SK-N-SH (cell line): ENCODE results near the gene LTA4H. TPM values are rescaled to one million over a fixed set of nuclear protein-coding genes. Genes with fewer than 3 reads are reported as not detected.

ENCODE experiments used
- CTCF ChIA-PET: fragments of 300-600, 350-600 bp; formaldehyde crosslinking; extraction: SDS; loops from one replicate; lab custom pipeline; 2021; lab: Yijun Ruan, JAX
- POLR2A ChIA-PET: fragments of 350-600 bp; sonication (Branson Sonifier 250); formaldehyde crosslinking; extraction: SDS; loops from one replicate; lab custom pipeline; 2020; ENCODE audit warnings: antibody characterized with exemption, inconsistent platforms; lab: Yijun Ruan, JAX
- DNase-seq: peaks from one replicate; pipeline ENCODE4 v3.0.0; 2012
- H2AFZ ChIP-seq: fragments of 200-600 bp; sonication (generic); 2 replicates; pipeline ENCODE4 v1.8.1; 2016; ENCODE audit warnings: antibody characterized with exemption, mild to moderate bottlenecking, low read depth
- H3F3A ChIP-seq: fragments of 200-600 bp; sonication (generic); replicated peaks from 2 replicates; pipeline ENCODE3; 2016; ENCODE audit warnings: antibody characterized with exemption, mild to moderate bottlenecking; ENCODE audit not compliant: insufficient read depth
- H3K27ac ChIP-seq, 2 experiments: fragments of 200-500 bp in 1 of 2; fragments of 200-600 bp in 1 of 2; sonication (Bioruptor generic) in 1 of 2; sonication (generic), shearing (Covaris generic) in 1 of 2; 2 replicates each; pipeline versions ENCODE4 v1.5.1 to v1.6.1; 2014 to 2016; ENCODE audit warnings: low read depth in 2 of 2, inconsistent platforms in 1 of 2, low read length in 1 of 2, mild to moderate bottlenecking in 1 of 2, mixed read lengths in 1 of 2
- H3K27me3 ChIP-seq: fragments of 200-600 bp; sonication (generic), shearing (Covaris generic); 2 replicates; pipeline ENCODE4 v1.6.1; 2016; ENCODE audit warnings: mixed run types; ENCODE audit not compliant: insufficient read depth
- H3K36me3 ChIP-seq, 2 experiments: fragments of 200-500 bp in 1 of 2; fragments of 200-600 bp in 1 of 2; sonication (Bioruptor generic) in 1 of 2; sonication (generic) in 1 of 2; replicated peaks in 1 of 2; 2 replicates each; pipeline versions ENCODE3 to v1.5.1; 2014 to 2016; ENCODE audit warnings: low read length in 1 of 2, mild to moderate bottlenecking in 1 of 2; ENCODE audit not compliant: insufficient read depth in 2 of 2, control insufficient read depth in 1 of 2
- H3K4me1 ChIP-seq, 2 experiments: fragments of 200-500 bp in 1 of 2; fragments of 200-600 bp in 1 of 2; sonication (Bioruptor generic) in 1 of 2; sonication (generic), shearing (Covaris generic) in 1 of 2; 2 replicates each; pipeline versions ENCODE4 v1.5.1 to v1.6.1; 2014 to 2016; ENCODE audit warnings: low read depth in 1 of 2, low read length in 1 of 2, mixed run types in 1 of 2; ENCODE audit not compliant: insufficient read depth in 2 of 2, control insufficient read depth in 1 of 2
- H3K4me2 ChIP-seq: fragments of 200-600 bp; sonication (generic), shearing (Covaris generic); 2 replicates; pipeline ENCODE4 v1.6.1; 2017; ENCODE audit warnings: mixed run types
- H3K4me3 ChIP-seq, 2 experiments: fragments of 200-500 bp in 1 of 2; fragments of 200-600 bp in 1 of 2; sonication (Bioruptor generic) in 1 of 2; sonication (generic), shearing (Covaris generic) in 1 of 2; 2 replicates each; pipeline versions ENCODE4 v1.5.1 to v1.8.1; 2014 to 2016; ENCODE audit warnings: low read depth in 2 of 2, inconsistent platforms in 1 of 2, low read length in 1 of 2, mild to moderate bottlenecking in 1 of 2, mixed read lengths in 1 of 2, moderate library complexity in 1 of 2
- H3K79me2 ChIP-seq: fragments of 200-600 bp; sonication (generic); 2 replicates; pipeline ENCODE4 v1.8.1; 2017; ENCODE audit warnings: mild to moderate bottlenecking; ENCODE audit not compliant: insufficient read depth
- H3K9ac ChIP-seq: fragments of 200-600 bp; sonication (generic); 2 replicates; pipeline ENCODE4 v1.6.1; 2017; ENCODE audit warnings: mixed run types
- H3K9me2 ChIP-seq: fragments of 200-600 bp; sonication (generic); 2 replicates; pipeline ENCODE4 v1.6.1; 2017; ENCODE audit warnings: mixed run types
- H3K9me3 ChIP-seq: fragments of 200-600 bp; sonication (generic); 2 replicates; pipeline ENCODE4 v1.6.1; 2017; ENCODE audit warnings: mixed run types, mild to moderate bottlenecking, moderate library complexity
- H4K20me1 ChIP-seq: fragments of 200-600 bp; sonication (generic); 2 replicates; pipeline ENCODE4 v1.6.1; 2017; ENCODE audit warnings: mild to moderate bottlenecking, mixed run types; ENCODE audit not compliant: insufficient read depth
- CTCF ChIP-seq: fragments of 200-600 bp; sonication (generic); IDR thresholded peaks from 2 replicates; pipeline ENCODE4 v1.6.1; 2017; ENCODE audit warnings: antibody characterized with exemption, mild to moderate bottlenecking, moderate library complexity
- EP300 ChIP-seq, 2 experiments: IDR thresholded peaks; 2 replicates each; pipeline versions ENCODE4 v1.4.0 to v1.6.1; 2012; ENCODE audit warnings: borderline replicate concordance in 1 of 2, low read depth in 1 of 2, low read length in 1 of 2
- FOXJ3 ChIP-seq: sonication (generic); formaldehyde crosslinking; IDR thresholded peaks from 2 replicates; pipeline ENCODE4 v1.5.1; 2020; ENCODE audit warnings: mild to moderate bottlenecking, missing genetic modification reagents
- JUND ChIP-seq: IDR thresholded peaks from 2 replicates; pipeline ENCODE4 v1.4.0; 2012
- MEF2A ChIP-seq: IDR thresholded peaks from 2 replicates; pipeline ENCODE4 v1.4.0; 2012; ENCODE audit warnings: low read depth, borderline replicate concordance
- MXI1 ChIP-seq: IDR thresholded peaks from 2 replicates; pipeline ENCODE4 v1.6.1; 2012; ENCODE audit warnings: mild to moderate bottlenecking, low read depth, low read length, improper control_type of control experiment
- PBX3 ChIP-seq: IDR thresholded peaks from 2 replicates; pipeline ENCODE4; 2012
- POLR2AphosphoS5 ChIP-seq: IDR thresholded peaks from 2 replicates; pipeline ENCODE4 v1.6.1; 2012; ENCODE audit warnings: low read depth, low read length
- RAD21 ChIP-seq: IDR thresholded peaks from 2 replicates; pipeline ENCODE4 v1.6.1; 2012; ENCODE audit warnings: mild to moderate bottlenecking, low read length
- RCOR1 ChIP-seq: fragments of 150-350 bp; IDR thresholded peaks from 2 replicates; pipeline ENCODE4 v1.6.1; 2017; ENCODE audit warnings: antibody characterized with exemption, low read length
- RFX5 ChIP-seq: IDR thresholded peaks from 2 replicates; pipeline ENCODE4 v1.6.1; 2012; ENCODE audit warnings: mild to moderate bottlenecking, improper control_type of control experiment, low read length
- SMC3 ChIP-seq: IDR thresholded peaks from 2 replicates; pipeline ENCODE4 v1.6.1; 2012; ENCODE audit warnings: low read depth, low read length, improper control_type of control experiment
- TCF12 ChIP-seq: IDR thresholded peaks from 2 replicates; pipeline ENCODE4 v1.4.0; 2012
- TEAD4 ChIP-seq: IDR thresholded peaks from 2 replicates; pipeline ENCODE4 v1.4.0; 2012; ENCODE audit warnings: mild to moderate bottlenecking, borderline replicate concordance; ENCODE audit not compliant: insufficient read depth
- USF1 ChIP-seq: IDR thresholded peaks from 2 replicates; pipeline ENCODE4 v1.4.0; 2012; ENCODE audit warnings: low read depth, borderline replicate concordance
- ZBTB33 ChIP-seq: IDR thresholded peaks from 2 replicates; pipeline ENCODE4 v1.4.0; 2012; ENCODE audit warnings: low read depth, borderline replicate concordance
- WGBS: methylation state at CpG from one replicate; pipeline ENCODE4 v1.1.6; 2017; ENCODE audit warnings: low lambda C conversion rate; 5-methylcytosine and 5-hydroxymethylcytosine counted together
- polyA plus RNA-seq, 3 experiments: library from polyadenylated mRNA; depleted of rRNA; stranded (reverse); fragments of >200 nt; gene quantifications; 2 replicates each; pipeline ENCODE4 v1.2.3, GENCODE V29; 2012

The LTA4H gene
- polyA plus RNA-seq, 1 of the 3 experiments (the other 2 are of a cell fraction), result 55.9 TPM

GRCh38 chr12:95982602-95983001 is 52.8 kb downstream of the LTA4H start:
- H3K27me3 ChIP-seq, result no peaks in the 10 kb centered on the region
- no peak overlapping the region for H3K4me3 ChIP-seq
- no peaks in the 10 kb centered on the region for H3K9me2 ChIP-seq
- ChIA-PET POLR2A (no interaction called here), CTCF (interaction anchor here (1.2 kb wide), 1 partner anchor 64 kb away, joined by 5 read pairs; no protein-coding TSS in a partner anchor)
- H3K79me2 ChIP-seq, result no peaks in the 10 kb centered on the region
- H2AFZ ChIP-seq, result no peak overlapping the region
- H3K4me2 ChIP-seq, result no peak overlapping the region
- H4K20me1 ChIP-seq, result no peaks in the 10 kb centered on the region
- H3K9me3 ChIP-seq, result no peaks in the 10 kb centered on the region
- no peaks in the 10 kb centered on the region for H3K4me1 ChIP-seq
- DNase-seq, result no peak
- no peak overlapping the region for H3K27ac ChIP-seq
- WGBS, result 50% methylated on average over 1 of the region's 1 CpG
- H3F3A ChIP-seq, result no peaks in the 10 kb centered on the region
- H3K36me3 ChIP-seq, result no peaks in the 10 kb centered on the region
- TF ChIP-seq MXI1 (no peak), SMC3 (no peak), EP300 (IDR thresholded peaks at IDR 0.05; ENCODE audit: borderline replicate concordance in 1 of 2, low read depth in 1 of 2, low read length in 1 of 2) (no peak), ZBTB33 (no peak), RFX5 (no peak)
- no peak overlapping the region for H3K9ac ChIP-seq

- Histone ChIP-seq H3K9ac (no peak overlapping the region), H3K9me2 (no peaks in the 10 kb centered on the region), H3K4me1 (no peaks in the 10 kb centered on the region), H2AFZ (no peak overlapping the region), H3K27me3 (no peaks in the 10 kb centered on the region; the same call in 1 of the 2 replicates), H3K4me2 (no peak overlapping the region), H3K27ac (no peak overlapping the region), H3K36me3 (no peaks in the 10 kb centered on the region), H4K20me1 (no peaks in the 10 kb centered on the region), H3K4me3 (no peak overlapping the region), H3K9me3 (no peaks in the 10 kb centered on the region), H3K79me2 (no peaks in the 10 kb centered on the region), H3F3A (no peaks in the 10 kb centered on the region)
- ChIA-PET CTCF (interaction anchor here (0.5 to 1.8 kb wide), 3 partner anchors 9 to 402 kb away, joined by 3 to 5 read pairs (median 4); no protein-coding TSS in a partner anchor), POLR2A (no interaction called here)
- TF ChIP-seq PBX3 (no peak), EP300 (IDR thresholded peaks at IDR 0.05; ENCODE audit: borderline replicate concordance in 1 of 2, low read depth in 1 of 2, low read length in 1 of 2) (no peak), FOXJ3 (CRISPR knock-in tag) (no peak), MEF2A (no peak), POLR2AphosphoS5 (no peak), TEAD4 (no peak), RCOR1 (no peak), TCF12 (no peak), CTCF (no peak), USF1 (no peak), SMC3 (no peak), ZBTB33 (no peak), RAD21 (no peak), JUND (no peak)
- 70% methylated on average over 4 of the region's 5 CpGs for WGBS
- no peak for DNase-seq
Observed at GRCh38 chr12:95980437-95980836, 55.0 kb downstream of the LTA4H start.
